ENCODE measurements around the gene ARL15. TPM values are rescaled to one million over a fixed set of nuclear protein-coding genes. Genes with fewer than 3 reads are reported as not detected.

ARL15 gene
- polyA plus RNA-seq, 1 of the 3 experiments (the other 2 are of a cell fraction): 6.4 TPM

GRCh38 chr5:53940921-53941320 lies 369.5 kb downstream of the ARL15 start:
- no peak for DNase-seq
- POLR2A ChIA-PET: no interaction called here

GRCh38 chr5:53937467-53937866 lies 372.9 kb downstream of the ARL15 start:
- H3K27me3 ChIP-seq (ENCODE audit: insufficient read depth): no peaks in the 10 kb centered on the region
- peaks cover 3 to 19% of the 10 kb centered on the region in 2 experiments; a peak in 3 of 4 replicates for H3K4me1 ChIP-seq (ENCODE audit: control insufficient read depth in 1 of 2, insufficient read depth in 2 of 2, low read depth in 1 of 2, low read length in 1 of 2)
- H3F3A ChIP-seq (replicated peaks; ENCODE audit: insufficient read depth): peaks cover 8% of the 10 kb centered on the region
- no peaks in the 10 kb centered on the region for H3K36me3 ChIP-seq (replicated peaks in 1 of 2; ENCODE audit: control insufficient read depth in 1 of 2, insufficient read depth in 2 of 2, low read length in 1 of 2)
- H4K20me1 ChIP-seq (ENCODE audit: insufficient read depth): no peaks in the 10 kb centered on the region
- H3K4me3 ChIP-seq (ENCODE audit: low read depth in 2 of 2, low read length in 1 of 2): no peak overlapping the region
- no peaks in the 10 kb centered on the region for H3K79me2 ChIP-seq (ENCODE audit: insufficient read depth)
- WGBS (ENCODE audit: low lambda C conversion rate): 93% methylated on average over 2 of the region's 2 CpGs
- H2AFZ ChIP-seq (ENCODE audit: low read depth): no peak overlapping the region
- no peak for DNase-seq
- H3K9me3 ChIP-seq: no peaks in the 10 kb centered on the region
- no peak overlapping the region for H3K27ac ChIP-seq (ENCODE audit: low read depth in 2 of 2, low read length in 1 of 2)
- ChIA-PET POLR2A (no interaction called here), CTCF (no interaction called here)
- no peaks in the 10 kb centered on the region; the same call in 1 of the 2 replicates for H3K9me2 ChIP-seq
- H3K9ac ChIP-seq: no peak overlapping the region
- H3K4me2 ChIP-seq: no peak overlapping the region
- no peak for TF ChIP-seq MEF2A (IDR thresholded peaks at IDR 0.05; ENCODE audit: borderline replicate concordance, low read depth)
- TF ChIP-seq SIN3A (IDR thresholded peaks at IDR 0.05; ENCODE audit: borderline replicate concordance, low read depth, low read length): no peak
- no peak for TF ChIP-seq SMC3 (IDR thresholded peaks at IDR 0.05; ENCODE audit: low read depth, low read length)
- TF ChIP-seq MXI1 (IDR thresholded peaks at IDR 0.05; ENCODE audit: low read depth, low read length): no peak
- TF ChIP-seq EP300 (IDR thresholded peaks at IDR 0.05; ENCODE audit: borderline replicate concordance in 1 of 2, low read depth in 1 of 2, low read length in 1 of 2): no peak
- TF ChIP-seq, protein P1, sequence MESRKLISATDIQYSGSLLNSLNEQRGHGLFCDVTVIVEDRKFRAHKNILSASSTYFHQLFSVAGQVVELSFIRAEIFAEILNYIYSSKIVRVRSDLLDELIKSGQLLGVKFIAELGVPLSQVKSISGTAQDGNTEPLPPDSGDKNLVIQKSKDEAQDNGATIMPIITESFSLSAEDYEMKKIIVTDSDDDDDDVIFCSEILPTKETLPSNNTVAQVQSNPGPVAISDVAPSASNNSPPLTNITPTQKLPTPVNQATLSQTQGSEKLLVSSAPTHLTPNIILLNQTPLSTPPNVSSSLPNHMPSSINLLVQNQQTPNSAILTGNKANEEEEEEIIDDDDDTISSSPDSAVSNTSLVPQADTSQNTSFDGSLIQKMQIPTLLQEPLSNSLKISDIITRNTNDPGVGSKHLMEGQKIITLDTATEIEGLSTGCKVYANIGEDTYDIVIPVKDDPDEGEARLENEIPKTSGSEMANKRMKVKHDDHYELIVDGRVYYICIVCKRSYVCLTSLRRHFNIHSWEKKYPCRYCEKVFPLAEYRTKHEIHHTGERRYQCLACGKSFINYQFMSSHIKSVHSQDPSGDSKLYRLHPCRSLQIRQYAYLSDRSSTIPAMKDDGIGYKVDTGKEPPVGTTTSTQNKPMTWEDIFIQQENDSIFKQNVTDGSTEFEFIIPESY (IDR thresholded peaks at IDR 0.05; ENCODE audit: borderline replicate concordance, low read depth): no peak

More at GRCh38 chr5:53940921-53941320, 369.5 kb downstream of the ARL15 start:
- WGBS (ENCODE audit: low lambda C conversion rate): 89% methylated on average over 1 of the region's 1 CpG
- no peaks in the 10 kb centered on the region for H3K9me3 ChIP-seq
- no peak overlapping the region for H3K27ac ChIP-seq (ENCODE audit: low read depth in 2 of 2, low read length in 1 of 2)
- TF ChIP-seq CHD2 (IDR thresholded peaks at IDR 0.05; ENCODE audit: low read length, partially characterized antibody) (no peak), YY1 (IDR thresholded peaks at IDR 0.05; ENCODE audit: low read depth) (no peak), RFX5 (IDR thresholded peaks at IDR 0.05; ENCODE audit: low read length) (no peak), MXI1 (IDR thresholded peaks at IDR 0.05; ENCODE audit: low read depth, low read length) (no peak), POLR2AphosphoS5 (IDR thresholded peaks at IDR 0.05; ENCODE audit: low read depth, low read length) (no peak), RXRA (IDR thresholded peaks at IDR 0.05; ENCODE audit: borderline replicate concordance, low read depth) (no peak)
- TF ChIP-seq, protein P2, sequence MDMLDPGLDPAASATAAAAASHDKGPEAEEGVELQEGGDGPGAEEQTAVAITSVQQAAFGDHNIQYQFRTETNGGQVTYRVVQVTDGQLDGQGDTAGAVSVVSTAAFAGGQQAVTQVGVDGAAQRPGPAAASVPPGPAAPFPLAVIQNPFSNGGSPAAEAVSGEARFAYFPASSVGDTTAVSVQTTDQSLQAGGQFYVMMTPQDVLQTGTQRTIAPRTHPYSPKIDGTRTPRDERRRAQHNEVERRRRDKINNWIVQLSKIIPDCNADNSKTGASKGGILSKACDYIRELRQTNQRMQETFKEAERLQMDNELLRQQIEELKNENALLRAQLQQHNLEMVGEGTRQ (IDR thresholded peaks at IDR 0.05; ENCODE audit: borderline replicate concordance, low read depth, low read length): no peak
- TF ChIP-seq, protein P3, sequence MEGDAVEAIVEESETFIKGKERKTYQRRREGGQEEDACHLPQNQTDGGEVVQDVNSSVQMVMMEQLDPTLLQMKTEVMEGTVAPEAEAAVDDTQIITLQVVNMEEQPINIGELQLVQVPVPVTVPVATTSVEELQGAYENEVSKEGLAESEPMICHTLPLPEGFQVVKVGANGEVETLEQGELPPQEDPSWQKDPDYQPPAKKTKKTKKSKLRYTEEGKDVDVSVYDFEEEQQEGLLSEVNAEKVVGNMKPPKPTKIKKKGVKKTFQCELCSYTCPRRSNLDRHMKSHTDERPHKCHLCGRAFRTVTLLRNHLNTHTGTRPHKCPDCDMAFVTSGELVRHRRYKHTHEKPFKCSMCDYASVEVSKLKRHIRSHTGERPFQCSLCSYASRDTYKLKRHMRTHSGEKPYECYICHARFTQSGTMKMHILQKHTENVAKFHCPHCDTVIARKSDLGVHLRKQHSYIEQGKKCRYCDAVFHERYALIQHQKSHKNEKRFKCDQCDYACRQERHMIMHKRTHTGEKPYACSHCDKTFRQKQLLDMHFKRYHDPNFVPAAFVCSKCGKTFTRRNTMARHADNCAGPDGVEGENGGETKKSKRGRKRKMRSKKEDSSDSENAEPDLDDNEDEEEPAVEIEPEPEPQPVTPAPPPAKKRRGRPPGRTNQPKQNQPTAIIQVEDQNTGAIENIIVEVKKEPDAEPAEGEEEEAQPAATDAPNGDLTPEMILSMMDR (IDR thresholded peaks at IDR 0.05): no peak
- no peaks in the 10 kb centered on the region for H3K79me2 ChIP-seq (ENCODE audit: insufficient read depth)
- CTCF ChIA-PET: no interaction called here
- H3K4me1 ChIP-seq (ENCODE audit: control insufficient read depth in 1 of 2, insufficient read depth in 2 of 2, low read depth in 1 of 2, low read length in 1 of 2): peaks cover 3 to 6% of the 10 kb centered on the region in 2 experiments; a peak in 3 of 4 replicates
- H3K9ac ChIP-seq: no peak overlapping the region
- H3F3A ChIP-seq (replicated peaks; ENCODE audit: insufficient read depth): peaks cover 8% of the 10 kb centered on the region
- H4K20me1 ChIP-seq (ENCODE audit: insufficient read depth): no peaks in the 10 kb centered on the region
- no peaks in the 10 kb centered on the region for H3K27me3 ChIP-seq (ENCODE audit: insufficient read depth)
- H3K9me2 ChIP-seq: no peaks in the 10 kb centered on the region; the same call in 1 of the 2 replicates
- H3K4me2 ChIP-seq: no peak overlapping the region
- no peak overlapping the region for H2AFZ ChIP-seq (ENCODE audit: low read depth)
- H3K4me3 ChIP-seq (ENCODE audit: low read depth in 2 of 2, low read length in 1 of 2): no peak overlapping the region
- no peaks in the 10 kb centered on the region for H3K36me3 ChIP-seq (replicated peaks in 1 of 2; ENCODE audit: control insufficient read depth in 1 of 2, insufficient read depth in 2 of 2, low read length in 1 of 2)

All from SK-N-SH (cell line).